GM19238 (cell line): ENCODE results near the gene CDH2.

Experiments
- DNase-seq: peaks from one replicate; pipeline ENCODE4 v3.0.0; 2011; ENCODE audit warnings: low spot score; ENCODE audit not compliant: insufficient read length

Gene CDH2

DNA sequence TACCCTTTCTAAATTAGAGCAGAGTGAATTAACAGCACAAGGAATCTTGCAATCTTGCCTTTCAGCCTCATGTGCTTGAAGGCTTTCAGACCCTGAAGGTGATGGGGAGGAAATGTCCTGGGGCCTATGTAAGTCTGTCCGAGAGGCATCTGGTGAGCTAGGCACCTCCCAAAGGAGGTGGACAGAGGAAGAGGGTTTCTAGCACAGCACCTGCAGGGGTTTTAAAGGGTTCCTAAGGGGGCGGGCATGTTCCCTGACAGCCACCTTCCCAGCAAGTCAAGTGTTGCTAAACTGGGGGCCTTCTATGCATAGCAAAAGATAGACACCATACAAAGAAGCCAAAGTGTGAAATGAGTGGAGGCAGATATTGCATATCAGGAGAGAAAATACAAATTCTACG is 88.5 kb downstream of the CDH2 start:
- no peak for DNase-seq

DNA sequence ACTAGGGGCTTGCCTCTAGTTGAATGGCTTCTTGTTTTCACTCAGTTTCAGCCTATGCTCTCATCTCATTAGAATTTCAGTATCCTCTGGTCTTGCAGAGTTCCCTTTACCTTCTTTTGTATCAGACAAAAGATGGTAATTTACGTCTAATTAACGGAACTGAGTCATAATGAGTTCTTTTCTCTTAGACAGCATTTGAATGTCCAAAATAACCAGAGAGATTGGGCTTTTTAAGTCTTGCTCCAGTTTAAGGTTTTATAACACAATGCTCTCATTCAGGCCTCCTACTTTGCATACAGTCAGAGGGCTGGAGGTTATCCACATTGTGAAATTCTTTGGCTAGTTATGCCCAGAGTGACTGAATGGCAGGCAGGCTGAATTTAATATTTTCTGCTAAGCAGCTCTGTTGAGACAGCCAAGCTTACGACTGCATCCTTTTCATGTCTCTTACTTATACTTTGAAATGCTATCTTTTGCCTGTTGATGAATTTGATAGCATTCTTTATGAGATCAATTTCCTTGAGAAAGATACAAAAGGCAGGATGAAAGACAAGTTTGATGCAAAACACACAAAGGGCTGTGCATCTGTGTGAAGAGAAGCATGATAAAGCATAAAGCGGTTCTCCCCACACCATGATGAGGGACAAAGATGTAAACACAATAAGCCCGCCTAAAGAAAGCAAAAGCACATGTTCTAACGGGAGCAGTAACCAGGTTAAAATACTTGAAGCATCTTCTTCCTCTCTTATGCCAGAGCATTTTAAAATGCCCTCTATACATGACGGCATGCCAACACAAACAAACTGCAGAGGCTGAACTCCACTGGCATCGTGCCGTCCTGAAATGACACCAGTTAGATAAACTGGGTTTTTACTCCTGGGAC is 90.0 kb downstream of the CDH2 start:
- no peak for DNase-seq

DNA sequence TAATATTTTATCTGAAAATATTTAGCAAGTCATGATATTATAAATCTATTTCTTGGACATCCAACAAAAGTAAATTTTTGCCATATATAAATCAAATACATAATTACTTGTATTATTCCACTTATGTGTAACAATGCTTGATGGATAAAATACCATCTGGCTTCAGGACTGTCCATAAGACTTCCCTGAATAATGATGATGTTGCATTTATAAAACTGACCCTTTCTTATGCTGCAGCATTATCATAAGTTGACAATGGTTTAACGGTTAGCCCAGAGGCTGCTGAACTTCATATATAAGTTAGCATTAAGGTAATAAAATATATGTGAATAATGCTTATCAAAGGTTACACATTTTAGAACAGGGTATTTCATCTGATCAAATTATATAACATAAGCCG is 95.4 kb downstream of the CDH2 start:
- DNase-seq = no peak

DNA sequence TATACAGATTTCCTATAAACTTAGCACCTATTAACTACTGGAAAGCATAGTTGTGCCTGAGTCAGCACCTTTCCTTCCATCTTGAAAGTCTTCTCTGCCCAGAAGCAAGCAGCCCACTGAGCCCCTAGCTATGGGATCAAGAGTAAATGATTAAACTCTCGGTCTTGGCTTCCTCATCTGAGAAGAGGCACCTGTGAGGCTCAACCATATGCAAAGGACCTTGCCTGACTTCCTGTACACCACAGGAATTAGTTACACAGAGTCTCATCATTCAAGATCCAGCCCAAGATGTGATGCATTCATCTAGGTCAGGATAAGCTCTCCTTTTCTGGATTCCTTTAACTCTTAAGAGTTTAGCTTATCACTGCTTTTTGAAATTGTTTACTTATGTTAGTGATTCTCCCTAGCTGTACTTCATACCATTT is 96.0 kb downstream of the CDH2 start:
- no peak for DNase-seq

DNA sequence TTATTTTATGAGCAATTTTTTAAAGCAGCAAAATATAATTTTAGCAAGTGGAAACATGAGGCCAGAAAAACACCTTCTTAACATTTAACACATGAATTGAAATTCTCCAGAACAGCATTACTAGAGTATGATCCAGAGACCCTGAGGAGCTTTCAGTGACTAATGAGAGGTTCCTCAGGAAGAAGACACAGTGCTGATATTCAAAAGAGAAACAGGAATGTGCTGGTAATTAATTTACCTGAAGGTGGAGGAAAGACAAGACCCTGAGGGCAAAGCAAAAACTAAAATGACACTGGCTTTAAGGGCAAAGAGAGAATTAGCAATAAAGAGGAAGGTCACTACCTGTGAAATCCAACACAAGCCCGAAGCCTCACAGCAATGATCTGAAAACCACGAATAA is 97.0 kb downstream of the CDH2 start:
- DNase-seq = no peak

DNA sequence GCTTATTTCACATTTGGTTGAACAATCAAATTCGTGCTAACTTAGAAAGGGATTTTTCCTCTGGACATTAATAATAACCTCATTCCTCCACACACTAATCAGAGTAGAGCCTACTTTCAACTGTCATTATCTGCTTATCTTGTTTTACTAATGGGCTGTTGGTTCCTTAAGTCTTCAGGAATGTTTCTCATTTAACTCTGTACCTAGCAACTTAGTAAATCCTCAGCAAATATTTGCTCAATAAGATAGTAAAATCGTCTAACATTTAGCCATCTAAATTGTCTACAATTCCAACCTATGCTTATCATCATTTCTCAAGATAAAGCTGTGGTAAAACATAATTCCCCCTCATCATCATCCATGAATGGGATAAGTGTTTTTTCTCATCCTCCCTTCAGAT is 98.1 kb downstream of the CDH2 start:
- no peak for DNase-seq

DNA sequence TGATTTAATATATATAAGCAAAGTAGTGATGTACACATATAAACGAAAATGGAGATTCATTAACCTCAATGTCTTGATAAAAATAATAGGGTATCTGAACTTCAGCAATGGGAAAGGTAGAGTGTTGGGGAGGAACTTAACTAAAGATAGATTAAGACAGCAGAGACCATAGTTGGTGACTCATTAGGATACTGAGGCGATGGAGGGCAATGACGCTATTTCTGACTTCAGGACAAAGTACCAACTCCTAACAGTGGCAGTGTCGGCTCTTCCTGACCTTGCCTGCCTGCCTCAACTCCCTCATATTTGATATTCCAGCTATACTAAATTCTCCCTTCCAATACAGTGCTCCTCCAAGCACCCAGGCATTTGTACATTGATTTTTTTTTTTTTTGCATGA is 98.6 kb downstream of the CDH2 start:
- DNase-seq = no peak

DNA sequence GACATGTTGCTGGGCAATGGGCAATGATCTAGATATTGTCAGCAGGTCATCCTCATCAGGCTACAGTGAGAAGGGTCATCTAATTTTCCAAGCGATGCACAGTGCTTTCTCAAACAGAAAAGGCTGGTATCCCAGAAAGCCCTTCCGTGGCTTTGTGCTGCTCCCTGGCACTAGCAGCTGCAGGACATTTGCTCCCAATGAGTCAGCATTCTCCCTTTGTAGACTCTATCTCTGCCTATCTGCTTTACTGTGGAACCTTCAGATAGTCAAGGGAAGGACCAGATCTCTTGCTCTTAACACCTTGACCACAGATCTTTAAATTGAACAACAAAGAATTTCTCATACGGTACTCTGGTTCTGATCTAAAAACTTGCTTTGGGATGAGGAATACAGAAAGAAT is 101.4 kb downstream of the CDH2 start:
- DNase-seq = no peak

DNA sequence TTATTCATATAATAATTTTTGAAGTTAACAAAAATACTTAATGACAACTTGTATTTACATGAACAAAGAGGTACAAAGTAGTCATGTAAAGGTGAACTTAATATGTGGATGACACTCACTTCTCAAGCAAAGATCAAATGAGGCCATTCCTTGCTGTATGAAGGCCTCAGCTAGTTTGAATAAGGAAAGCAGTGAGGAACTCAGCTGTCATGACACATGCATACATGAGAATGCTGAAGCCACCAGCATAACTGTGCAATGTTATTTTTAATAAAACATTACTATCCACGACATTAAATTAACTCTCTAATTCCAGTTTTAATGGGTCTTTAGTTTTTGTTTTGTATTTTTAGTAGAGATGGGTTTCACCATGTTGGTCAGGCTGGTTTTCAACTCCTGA is 102.9 kb downstream of the CDH2 start:
- DNase-seq = no peak

DNA sequence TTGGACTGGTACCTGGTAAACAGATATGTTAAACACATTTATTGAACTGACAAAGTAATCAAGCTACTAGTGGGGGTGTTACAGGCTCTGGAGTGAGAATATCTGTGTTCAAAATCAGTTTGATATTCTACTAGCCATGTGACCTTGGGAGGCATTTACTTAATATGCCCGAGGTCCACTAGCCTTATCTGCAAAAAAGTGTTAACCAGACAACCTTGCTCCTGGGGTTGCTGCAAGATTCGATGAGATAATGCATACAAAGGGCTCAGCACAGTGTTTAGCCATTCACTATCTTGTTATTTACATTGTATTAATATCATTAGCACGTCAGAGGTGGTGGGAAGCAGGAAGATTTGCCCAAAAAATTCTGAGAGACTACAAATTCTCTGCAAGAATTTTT is 103.3 kb downstream of the CDH2 start:
- DNase-seq = no peak

DNA sequence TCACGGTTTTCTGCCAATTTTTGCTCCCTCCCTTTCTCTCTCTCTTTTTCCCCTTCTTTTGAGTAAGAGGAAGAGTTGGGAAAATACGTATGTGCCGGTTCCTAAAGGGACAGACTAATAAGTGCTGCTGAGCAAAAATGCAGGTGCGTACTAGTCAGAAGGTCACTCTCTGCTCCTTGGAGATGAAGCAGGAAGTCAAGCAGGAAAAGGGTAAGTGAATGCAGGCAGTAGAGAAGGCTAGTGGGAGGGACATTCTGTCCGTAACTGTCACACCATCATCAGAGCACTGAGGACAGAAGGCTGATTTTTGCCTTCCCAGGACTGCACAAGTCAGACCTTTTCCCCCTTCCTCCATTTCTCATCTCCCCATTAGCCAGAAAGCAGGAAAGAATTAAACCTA is 105.7 kb downstream of the CDH2 start:
- DNase-seq = no peak

DNA sequence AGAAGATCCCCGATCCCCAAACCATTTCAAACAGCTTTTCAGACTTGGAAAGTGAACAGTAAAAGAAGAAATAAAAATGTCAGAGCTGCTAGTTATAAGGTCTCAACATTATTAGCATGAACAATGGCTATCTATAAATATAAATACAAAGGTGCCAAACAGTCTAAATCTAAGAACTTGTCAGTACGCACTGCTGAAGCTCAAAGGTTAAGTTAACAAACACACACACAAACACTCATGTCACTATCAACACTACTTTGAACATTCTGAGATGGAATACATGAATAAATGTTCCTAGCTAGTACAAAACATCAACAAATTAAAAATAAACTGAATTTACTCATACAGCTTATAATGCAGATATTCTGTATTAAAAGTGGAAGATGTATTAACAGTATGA is 108.7 kb downstream of the CDH2 start:
- DNase-seq = no peak

DNA sequence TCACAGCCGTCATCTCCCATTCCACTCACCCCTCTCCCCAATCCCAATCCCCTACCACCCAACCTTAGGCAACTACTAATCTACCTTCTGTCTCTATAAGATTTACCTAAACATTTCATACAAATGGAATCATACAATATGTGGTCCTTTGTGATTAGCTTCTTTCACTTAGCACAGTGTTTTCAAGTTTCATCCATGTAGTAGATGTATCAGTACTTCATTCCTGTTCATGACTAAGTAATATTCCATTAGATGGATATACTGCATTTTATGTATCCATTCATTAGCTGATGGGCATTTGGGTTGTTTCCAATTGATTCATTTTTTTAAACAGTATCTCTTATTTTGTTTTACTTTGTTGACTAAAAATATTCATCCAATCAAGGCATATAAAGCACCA is 109.6 kb downstream of the CDH2 start:
- no peak for DNase-seq

DNA sequence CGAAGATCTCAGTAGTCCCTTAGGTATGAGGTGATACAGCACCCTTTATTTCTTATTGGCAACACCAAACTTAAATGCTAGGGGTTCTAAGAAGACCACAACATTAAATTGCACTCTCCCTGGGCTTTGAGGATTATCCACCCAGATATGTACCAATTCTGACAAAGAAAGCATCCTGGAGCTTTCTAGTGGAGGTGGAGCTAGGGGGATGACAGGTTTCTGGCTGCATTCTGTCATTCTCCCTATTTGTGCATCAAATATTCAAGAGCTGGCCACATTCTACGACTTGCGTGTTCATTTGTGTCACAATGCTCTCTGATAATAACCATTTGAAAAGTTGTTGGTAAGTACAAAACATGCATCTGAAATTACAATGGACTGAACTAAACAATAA is 111.1 kb downstream of the CDH2 start:
- DNase-seq = no peak

DNA sequence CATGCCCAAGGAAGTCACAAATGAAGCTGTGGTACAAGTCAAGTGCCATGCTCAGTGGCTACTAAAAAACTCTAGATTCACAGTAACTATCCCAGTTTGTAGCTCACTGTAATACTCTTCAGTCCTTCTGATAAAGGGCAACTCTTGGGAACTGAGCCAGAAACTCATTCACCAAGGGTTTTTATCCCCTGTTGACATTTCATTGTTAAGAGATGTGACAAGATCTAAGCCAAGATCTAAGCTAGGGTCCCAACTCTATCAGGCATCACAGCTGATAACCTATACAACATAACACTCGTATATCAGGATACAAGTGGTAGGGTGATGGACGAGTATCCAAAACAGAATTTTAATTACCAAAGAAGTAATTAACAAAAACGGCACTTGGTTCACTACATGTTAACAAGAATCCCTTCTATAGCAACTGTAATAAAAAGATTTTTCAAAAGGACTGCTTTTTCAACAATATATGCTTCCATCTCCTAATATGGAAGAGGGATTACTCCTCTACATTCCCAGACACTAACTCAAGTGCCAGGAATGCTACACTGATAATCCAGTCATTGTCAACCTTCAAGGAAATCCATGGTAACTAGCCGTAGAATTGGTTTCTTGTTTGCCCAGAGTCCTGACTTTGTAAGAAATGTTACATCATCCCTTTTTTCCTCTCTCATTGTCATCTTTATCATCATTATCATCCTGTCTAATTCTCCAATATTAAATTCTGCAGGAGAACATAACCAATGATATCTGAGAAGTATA is 111.7 kb downstream of the CDH2 start:
- DNase-seq = no peak

DNA sequence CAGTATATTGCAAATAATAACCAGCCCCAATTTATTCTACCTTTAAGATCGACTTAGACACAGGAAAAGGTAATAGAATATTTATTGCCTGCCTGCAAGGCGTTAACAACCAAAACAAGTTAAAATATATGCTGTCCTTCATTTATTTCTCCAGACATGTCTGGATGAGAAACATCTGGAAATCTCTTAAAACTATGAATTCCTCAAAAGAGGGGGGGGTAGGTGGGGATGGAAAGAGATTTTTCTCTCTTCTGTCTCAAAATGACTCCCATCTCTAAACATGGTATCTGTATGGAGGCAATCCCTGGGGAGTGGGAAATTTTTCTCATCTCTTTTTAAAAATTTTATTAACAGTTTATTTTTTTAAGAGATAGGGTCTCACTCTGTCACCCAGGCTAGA is 113.0 kb downstream of the CDH2 start:
- no peak for DNase-seq

DNA sequence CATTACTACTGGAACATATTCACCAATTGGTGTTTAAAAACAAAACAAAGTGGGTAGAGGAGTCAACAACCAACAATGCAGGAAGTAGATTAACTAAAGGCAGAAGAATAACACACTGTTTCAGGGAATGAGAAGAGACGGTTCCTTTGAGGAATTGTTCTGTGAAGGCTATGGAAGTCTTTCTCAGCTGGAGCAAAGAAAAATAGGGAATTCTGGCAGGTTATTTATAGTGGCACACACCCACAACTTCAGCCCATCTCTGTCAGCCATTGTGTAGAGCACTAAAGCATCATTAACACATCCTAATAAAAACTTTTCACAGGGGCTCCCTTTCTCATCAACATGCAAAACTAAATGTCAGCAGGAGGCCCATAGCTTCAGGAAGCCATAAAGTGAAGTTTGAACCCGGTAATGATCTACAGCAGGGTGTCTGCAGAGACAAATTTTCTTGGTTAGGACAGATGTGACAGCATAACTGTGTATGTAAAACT is 113.6 kb downstream of the CDH2 start:
- no peak for DNase-seq

DNA sequence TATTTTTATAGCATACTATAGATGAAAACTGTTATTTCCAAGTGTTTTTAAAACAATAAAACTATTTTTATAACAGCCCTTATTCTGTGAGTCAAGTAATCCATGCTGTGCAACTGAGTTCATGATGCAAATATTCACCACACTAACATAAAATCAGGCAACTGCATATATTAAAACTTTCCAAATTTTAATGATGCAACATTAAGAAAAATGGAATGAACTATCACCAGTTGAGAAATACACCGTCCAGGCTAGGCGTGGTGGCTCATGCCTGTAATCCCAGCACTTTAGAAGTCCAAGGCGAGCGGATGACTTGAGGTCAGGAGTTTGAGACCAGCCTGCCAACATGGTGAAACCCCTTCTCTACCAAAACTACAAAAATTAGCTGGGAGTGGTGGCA is 114.5 kb downstream of the CDH2 start:
- DNase-seq = no peak

DNA sequence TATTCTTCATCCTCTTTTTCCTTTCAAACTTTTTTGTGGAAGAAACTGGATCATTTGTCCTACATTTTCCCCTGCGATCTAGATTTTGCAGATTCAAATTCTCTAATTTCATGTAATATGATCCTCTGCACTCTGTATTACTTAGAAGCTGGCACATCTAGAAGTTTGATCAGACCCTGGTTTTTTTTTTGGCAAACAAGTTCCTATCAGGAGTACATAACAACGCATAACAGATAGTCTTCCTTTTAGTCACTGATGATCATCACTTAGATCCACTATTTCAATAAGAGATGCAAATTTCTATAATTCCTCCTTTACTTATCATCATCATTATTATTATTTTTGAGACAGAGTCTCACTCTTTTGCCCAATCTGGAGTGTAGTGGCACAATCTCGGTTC is 117.1 kb downstream of the CDH2 start:
- DNase-seq = no peak

DNA sequence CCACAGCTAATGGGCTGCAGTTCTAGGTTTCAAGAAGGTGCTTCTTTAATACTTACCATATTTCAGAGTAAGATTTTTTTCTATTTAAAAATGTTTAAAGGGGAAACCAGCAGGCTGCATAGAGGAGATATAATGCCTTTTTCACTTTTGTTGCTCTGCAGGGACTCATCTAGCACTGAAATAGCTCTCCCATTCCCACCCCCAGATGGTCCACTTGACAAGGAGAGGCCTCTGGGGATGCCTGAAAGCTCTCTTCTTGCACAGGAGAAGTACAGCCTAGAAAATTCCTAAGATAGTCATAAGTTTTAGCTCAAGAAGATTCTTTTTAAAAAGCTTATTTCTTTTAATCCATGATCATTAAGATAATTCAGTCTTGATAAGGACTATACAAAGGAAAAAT is 126.4 kb downstream of the CDH2 start:
- DNase-seq = no peak

DNA sequence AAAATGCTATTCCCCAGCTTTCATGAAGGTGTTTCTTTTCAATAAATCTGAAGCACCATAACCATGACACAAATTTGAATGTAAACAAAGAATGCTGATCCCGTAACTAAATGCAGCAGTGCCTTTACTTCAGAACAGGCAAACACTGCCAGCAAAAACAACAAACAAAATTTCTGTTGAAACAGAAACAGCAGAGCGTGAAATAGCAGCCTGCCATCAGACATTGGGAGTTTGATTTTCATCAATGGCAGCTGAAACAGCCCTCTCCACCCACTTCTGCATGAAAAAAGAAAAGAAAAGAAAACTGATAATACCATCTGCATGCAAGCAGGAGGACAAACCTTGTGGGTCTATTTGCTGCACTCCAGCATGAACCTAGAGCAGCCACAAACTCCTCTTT is 128.3 kb downstream of the CDH2 start:
- DNase-seq = no peak

DNA sequence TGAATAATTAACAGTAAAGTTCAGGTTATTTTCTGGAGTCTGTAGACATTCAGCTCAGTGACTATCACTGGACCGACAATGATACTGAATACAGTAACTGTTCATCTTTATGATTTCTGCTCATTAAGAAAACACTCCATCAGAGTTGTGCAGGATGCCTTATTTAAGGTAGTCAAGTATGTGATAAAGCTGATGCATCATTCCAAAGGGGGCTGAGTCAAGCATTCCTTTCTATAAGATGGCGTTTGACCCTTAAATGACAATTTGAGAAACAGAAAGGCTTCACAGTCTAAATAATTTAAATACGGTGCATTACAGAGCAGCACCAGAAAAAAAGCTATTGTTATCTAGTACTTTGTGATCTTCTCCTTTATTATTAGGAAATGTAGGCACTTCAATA is 131.1 kb downstream of the CDH2 start:
- DNase-seq = no peak
